ENCODE measurements around the gene MPPED1. TPM values are rescaled to one million over a fixed set of nuclear protein-coding genes. Genes with fewer than 3 reads are reported as not detected.
A peak's percentile ranks its signal among the peaks of the same experiment; 100 is the strongest.

The MPPED1 gene
- total RNA-seq, 1 experiment from 2014 or later, result 0.35 TPM

DNA sequence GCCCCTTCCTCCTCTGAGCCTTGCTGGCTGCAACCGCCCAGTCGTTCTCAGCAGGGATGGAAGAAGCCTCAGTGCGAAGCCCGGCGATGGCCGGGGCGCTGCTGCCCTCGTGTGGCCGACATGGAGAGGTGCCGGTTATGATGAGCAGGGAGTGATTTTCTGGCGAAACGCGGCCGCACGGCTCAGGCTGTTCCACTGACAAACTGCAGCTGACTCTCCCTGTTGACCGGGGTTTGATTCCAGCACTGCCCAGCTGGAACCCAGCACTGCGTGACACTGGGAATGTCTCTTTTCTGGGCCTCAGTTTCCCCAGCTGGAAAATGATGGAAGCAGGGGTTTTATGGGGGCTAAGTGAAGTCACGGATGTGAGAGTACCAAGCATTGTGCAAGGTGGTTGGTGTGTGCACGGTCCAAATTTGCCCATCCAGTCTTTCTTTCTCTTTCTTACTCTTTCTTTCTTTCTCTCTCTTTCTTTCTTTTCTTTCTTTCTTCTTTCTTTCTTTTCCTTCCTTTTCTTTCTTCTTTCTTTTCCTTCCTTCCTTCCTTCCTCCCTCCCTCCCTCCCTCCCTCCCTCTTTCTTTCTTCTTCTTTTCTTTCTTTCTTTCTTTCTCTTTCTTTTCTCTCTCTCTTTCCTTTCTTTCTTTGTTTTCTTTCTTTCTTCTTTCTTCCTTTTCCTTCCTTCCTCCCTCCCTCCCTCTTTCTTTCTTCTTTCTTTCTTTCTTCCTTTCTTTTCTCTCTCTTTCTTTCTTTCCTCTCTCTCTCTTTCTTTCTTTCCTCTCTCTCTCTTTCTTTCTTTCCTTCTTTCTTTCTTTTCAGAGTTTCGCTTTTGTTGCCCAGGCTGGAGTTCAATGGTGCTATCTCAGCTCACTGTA, 25.8 kb upstream of the MPPED1 start (continued):
- TF ChIP-seq ZNF281 (CRISPR knock-in tag; IDR thresholded peaks at IDR 0.05), result no peak
- TF ChIP-seq NR3C1 (CRISPR knock-in tag; conservative IDR thresholded peaks at IDR 0.05; ENCODE audit: low read depth), result no peak
- TF ChIP-seq, protein P1, sequence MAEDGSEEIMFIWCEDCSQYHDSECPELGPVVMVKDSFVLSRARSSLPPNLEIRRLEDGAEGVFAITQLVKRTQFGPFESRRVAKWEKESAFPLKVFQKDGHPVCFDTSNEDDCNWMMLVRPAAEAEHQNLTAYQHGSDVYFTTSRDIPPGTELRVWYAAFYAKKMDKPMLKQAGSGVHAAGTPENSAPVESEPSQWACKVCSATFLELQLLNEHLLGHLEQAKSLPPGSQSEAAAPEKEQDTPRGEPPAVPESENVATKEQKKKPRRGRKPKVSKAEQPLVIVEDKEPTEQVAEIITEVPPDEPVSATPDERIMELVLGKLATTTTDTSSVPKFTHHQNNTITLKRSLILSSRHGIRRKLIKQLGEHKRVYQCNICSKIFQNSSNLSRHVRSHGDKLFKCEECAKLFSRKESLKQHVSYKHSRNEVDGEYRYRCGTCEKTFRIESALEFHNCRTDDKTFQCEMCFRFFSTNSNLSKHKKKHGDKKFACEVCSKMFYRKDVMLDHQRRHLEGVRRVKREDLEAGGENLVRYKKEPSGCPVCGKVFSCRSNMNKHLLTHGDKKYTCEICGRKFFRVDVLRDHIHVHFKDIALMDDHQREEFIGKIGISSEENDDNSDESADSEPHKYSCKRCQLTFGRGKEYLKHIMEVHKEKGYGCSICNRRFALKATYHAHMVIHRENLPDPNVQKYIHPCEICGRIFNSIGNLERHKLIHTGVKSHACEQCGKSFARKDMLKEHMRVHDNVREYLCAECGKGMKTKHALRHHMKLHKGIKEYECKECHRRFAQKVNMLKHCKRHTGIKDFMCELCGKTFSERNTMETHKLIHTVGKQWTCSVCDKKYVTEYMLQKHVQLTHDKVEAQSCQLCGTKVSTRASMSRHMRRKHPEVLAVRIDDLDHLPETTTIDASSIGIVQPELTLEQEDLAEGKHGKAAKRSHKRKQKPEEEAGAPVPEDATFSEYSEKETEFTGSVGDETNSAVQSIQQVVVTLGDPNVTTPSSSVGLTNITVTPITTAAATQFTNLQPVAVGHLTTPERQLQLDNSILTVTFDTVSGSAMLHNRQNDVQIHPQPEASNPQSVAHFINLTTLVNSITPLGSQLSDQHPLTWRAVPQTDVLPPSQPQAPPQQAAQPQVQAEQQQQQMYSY (CRISPR knock-in tag; IDR thresholded peaks at IDR 0.05), result no peak
- no peak for TF ChIP-seq NR1H2 (CRISPR knock-in tag; IDR thresholded peaks at IDR 0.05)
- TF ChIP-seq TCF7 (CRISPR knock-in tag; IDR thresholded peaks at IDR 0.05; ENCODE audit: low read depth), result no peak
- TF ChIP-seq ESRRA (CRISPR knock-in tag; IDR thresholded peaks at IDR 0.05; ENCODE audit: borderline replicate concordance), result no peak
- TF ChIP-seq AR (CRISPR knock-in tag; IDR thresholded peaks at IDR 0.05), result no peak
- TF ChIP-seq ZNF671 (CRISPR knock-in tag; IDR thresholded peaks at IDR 0.05), result no peak
- TF ChIP-seq, protein P2, sequence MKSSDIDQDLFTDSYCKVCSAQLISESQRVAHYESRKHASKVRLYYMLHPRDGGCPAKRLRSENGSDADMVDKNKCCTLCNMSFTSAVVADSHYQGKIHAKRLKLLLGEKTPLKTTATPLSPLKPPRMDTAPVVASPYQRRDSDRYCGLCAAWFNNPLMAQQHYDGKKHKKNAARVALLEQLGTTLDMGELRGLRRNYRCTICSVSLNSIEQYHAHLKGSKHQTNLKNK (CRISPR knock-in tag; IDR thresholded peaks at IDR 0.05), result no peak
- 0 out of 2 replicates have a peak, but pooled peaks have one; percentile 33 for TF ChIP-seq ZNF232 (CRISPR knock-in tag; IDR thresholded peaks at IDR 0.05)
- no peak for TF ChIP-seq SMAD3 (CRISPR knock-in tag; IDR thresholded peaks at IDR 0.05; ENCODE audit: borderline replicate concordance)
- TF ChIP-seq, protein P3, sequence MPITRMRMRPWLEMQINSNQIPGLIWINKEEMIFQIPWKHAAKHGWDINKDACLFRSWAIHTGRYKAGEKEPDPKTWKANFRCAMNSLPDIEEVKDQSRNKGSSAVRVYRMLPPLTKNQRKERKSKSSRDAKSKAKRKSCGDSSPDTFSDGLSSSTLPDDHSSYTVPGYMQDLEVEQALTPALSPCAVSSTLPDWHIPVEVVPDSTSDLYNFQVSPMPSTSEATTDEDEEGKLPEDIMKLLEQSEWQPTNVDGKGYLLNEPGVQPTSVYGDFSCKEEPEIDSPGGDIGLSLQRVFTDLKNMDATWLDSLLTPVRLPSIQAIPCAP (CRISPR knock-in tag; IDR thresholded peaks at IDR 0.05), result no peak
- TF ChIP-seq, protein P4, sequence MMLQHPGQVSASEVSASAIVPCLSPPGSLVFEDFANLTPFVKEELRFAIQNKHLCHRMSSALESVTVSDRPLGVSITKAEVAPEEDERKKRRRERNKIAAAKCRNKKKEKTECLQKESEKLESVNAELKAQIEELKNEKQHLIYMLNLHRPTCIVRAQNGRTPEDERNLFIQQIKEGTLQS (CRISPR knock-in tag; conservative IDR thresholded peaks at IDR 0.05), result no peak
- TF ChIP-seq E2F5 (CRISPR knock-in tag; IDR thresholded peaks at IDR 0.05), result no peak
- 0 out of 2 replicates have a peak, but pooled peaks have one; percentile 45 for TF ChIP-seq TP53 (CRISPR knock-in tag; IDR thresholded peaks at IDR 0.05)
- no peak for TF ChIP-seq GRHL2 (CRISPR knock-in tag; IDR thresholded peaks at IDR 0.05; ENCODE audit: insufficient replicate concordance, severe bottlenecking)
- TF ChIP-seq ELF4 (CRISPR knock-in tag; IDR thresholded peaks at IDR 0.05; ENCODE audit: low read depth), result no peak
- TF ChIP-seq ZNF317 (CRISPR knock-in tag; IDR thresholded peaks at IDR 0.05; ENCODE audit: borderline replicate concordance, low read depth), result no peak
- TF ChIP-seq, protein P5, sequence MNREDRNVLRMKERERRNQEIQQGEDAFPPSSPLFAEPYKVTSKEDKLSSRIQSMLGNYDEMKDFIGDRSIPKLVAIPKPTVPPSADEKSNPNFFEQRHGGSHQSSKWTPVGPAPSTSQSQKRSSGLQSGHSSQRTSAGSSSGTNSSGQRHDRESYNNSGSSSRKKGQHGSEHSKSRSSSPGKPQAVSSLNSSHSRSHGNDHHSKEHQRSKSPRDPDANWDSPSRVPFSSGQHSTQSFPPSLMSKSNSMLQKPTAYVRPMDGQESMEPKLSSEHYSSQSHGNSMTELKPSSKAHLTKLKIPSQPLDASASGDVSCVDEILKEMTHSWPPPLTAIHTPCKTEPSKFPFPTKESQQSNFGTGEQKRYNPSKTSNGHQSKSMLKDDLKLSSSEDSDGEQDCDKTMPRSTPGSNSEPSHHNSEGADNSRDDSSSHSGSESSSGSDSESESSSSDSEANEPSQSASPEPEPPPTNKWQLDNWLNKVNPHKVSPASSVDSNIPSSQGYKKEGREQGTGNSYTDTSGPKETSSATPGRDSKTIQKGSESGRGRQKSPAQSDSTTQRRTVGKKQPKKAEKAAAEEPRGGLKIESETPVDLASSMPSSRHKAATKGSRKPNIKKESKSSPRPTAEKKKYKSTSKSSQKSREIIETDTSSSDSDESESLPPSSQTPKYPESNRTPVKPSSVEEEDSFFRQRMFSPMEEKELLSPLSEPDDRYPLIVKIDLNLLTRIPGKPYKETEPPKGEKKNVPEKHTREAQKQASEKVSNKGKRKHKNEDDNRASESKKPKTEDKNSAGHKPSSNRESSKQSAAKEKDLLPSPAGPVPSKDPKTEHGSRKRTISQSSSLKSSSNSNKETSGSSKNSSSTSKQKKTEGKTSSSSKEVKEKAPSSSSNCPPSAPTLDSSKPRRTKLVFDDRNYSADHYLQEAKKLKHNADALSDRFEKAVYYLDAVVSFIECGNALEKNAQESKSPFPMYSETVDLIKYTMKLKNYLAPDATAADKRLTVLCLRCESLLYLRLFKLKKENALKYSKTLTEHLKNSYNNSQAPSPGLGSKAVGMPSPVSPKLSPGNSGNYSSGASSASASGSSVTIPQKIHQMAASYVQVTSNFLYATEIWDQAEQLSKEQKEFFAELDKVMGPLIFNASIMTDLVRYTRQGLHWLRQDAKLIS (CRISPR knock-in tag; IDR thresholded peaks at IDR 0.05; ENCODE audit: borderline replicate concordance), result no peak
- TF ChIP-seq, protein P6, sequence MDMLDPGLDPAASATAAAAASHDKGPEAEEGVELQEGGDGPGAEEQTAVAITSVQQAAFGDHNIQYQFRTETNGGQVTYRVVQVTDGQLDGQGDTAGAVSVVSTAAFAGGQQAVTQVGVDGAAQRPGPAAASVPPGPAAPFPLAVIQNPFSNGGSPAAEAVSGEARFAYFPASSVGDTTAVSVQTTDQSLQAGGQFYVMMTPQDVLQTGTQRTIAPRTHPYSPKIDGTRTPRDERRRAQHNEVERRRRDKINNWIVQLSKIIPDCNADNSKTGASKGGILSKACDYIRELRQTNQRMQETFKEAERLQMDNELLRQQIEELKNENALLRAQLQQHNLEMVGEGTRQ (CRISPR knock-in tag; IDR thresholded peaks at IDR 0.05), result 0 out of 2 replicates have a peak, but pooled peaks have one; percentile 12

Measured in WTC11 (cell line).